Measurements from ENCODE around the gene RPF1.
"Not testable (repeated sequence)": the region's sequence is repeated elsewhere in the genome, so short reads cannot be mapped to it uniquely, and the experiment has no call there.

DNA sequence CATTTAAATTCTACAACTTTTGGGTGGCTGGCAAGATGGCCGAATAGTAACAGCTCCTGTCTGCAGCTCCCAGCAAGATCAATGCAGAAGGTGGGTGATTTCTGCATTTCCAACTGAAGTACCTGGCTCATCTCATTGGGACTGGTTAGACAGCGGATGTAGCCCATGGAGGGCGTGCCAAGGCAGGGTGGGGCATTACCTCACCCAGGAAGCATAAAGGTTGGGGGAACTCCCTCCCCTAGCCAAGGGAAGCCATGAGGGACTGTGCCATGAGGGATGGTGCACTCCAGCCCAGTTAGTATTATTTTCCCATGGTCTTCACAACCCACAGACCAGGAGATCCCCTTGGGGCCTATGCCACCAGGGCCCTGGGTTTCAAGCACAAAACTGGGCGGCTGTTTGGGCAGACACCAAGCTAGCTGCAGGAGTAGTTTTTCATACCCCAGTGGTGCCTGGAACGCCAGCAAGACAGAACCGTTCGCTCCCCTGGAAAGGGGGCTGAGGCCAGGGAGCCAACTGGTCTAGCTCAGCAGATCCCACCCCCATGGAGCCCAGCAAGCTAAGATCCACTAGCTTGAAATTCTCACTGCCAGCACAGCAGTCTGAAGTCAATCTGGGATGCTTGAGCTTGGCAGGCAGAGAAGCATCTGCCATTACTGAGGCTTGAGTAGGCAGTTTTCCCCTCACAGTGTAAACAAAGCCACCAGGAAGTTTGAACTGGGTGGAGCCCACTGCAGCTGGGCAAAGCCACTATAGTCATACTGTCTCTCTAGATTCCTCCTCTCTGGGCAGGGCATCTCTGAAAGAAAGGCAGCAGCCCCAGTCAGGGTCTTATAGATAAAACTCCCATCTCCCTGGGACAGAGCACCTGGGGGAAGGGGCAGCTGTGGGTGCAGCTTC, 36.1 kb upstream of the RPF1 start:
- TF ChIP-seq CREB1 (IDR thresholded peaks at IDR 0.05; ENCODE audit: low read depth); MEF2B (IDR thresholded peaks at IDR 0.05; ENCODE audit: partially characterized antibody, poor library complexity, severe bottlenecking); KAT2A (conservative IDR thresholded peaks at IDR 0.05; ENCODE audit: control insufficient read depth, low read depth, low read length); YY1 (IDR thresholded peaks at IDR 0.05; ENCODE audit: low read depth, low read length); FOS (IDR thresholded peaks at IDR 0.05; ENCODE audit: borderline replicate concordance, extremely low read depth, insufficient read length); CTCF (IDR thresholded peaks at IDR 0.05 in 2 of 3, conservative IDR thresholded peaks at IDR 0.05 in 1 of 3; ENCODE audit: control insufficient read depth in 2 of 3, extremely low read depth in 1 of 3, insufficient read depth in 1 of 3, low read depth in 3 of 3, low read length in 3 of 3); MEF2A (IDR thresholded peaks at IDR 0.05; ENCODE audit: insufficient read depth, low read depth, low read length): not testable (repeated sequence)

All from GM12878 (cell line).